Measurements from ENCODE around the gene SETD2.

SETD2 gene

GRCh38 chr3:47092090-47092489, 71.8 kb downstream of the SETD2 start:
- Histone ChIP-seq H3K4me3 (replicated peaks; ENCODE audit: low read depth, low read length) (no peak overlapping the region), H3K36me3 (ENCODE audit: control insufficient read depth, insufficient read depth, low read length) (peaks cover 9% of the 10 kb centered on the region), H3K27me3 (replicated peaks; ENCODE audit: control insufficient read depth, insufficient read depth, low read length) (no peaks in the 10 kb centered on the region)
- DNase-seq (ENCODE audit: extremely low read depth, insufficient read length), result no peak
- TF ChIP-seq CTCF (IDR thresholded peaks at IDR 0.05; ENCODE audit: insufficient read depth, low read length, poor library complexity, severe bottlenecking), result no peak

- Histone ChIP-seq H3K36me3 (ENCODE audit: control insufficient read depth, insufficient read depth, low read length) (peaks cover 5% of the 10 kb centered on the region), H3K4me3 (replicated peaks; ENCODE audit: low read depth, low read length) (no peak overlapping the region), H3K27me3 (replicated peaks; ENCODE audit: control insufficient read depth, insufficient read depth, low read length) (no peaks in the 10 kb centered on the region)
- TF ChIP-seq CTCF (IDR thresholded peaks at IDR 0.05; ENCODE audit: insufficient read depth, low read length, poor library complexity, severe bottlenecking), result no peak
- no peak for DNase-seq (ENCODE audit: extremely low read depth, insufficient read length)
Measured at GRCh38 chr3:47089630-47090029, 74.3 kb downstream of the SETD2 start.

GRCh38 chr3:47086071-47086470, 77.8 kb downstream of the SETD2 start:
- Histone ChIP-seq H3K4me3 (replicated peaks; ENCODE audit: low read depth, low read length) (no peak overlapping the region), H3K27me3 (replicated peaks; ENCODE audit: control insufficient read depth, insufficient read depth, low read length) (no peaks in the 10 kb centered on the region), H3K36me3 (ENCODE audit: control insufficient read depth, insufficient read depth, low read length) (peaks cover 5% of the 10 kb centered on the region)
- TF ChIP-seq CTCF (IDR thresholded peaks at IDR 0.05; ENCODE audit: insufficient read depth, low read length, poor library complexity, severe bottlenecking), result no peak
- DNase-seq (ENCODE audit: extremely low read depth, insufficient read length), result no peak

GRCh38 chr3:47083786-47084185, 80.1 kb downstream of the SETD2 start:
- Histone ChIP-seq H3K4me3 (replicated peaks; ENCODE audit: low read depth, low read length) (no peak overlapping the region), H3K36me3 (ENCODE audit: control insufficient read depth, insufficient read depth, low read length) (peaks cover 10% of the 10 kb centered on the region), H3K27me3 (replicated peaks; ENCODE audit: control insufficient read depth, insufficient read depth, low read length) (no peaks in the 10 kb centered on the region)
- DNase-seq (ENCODE audit: extremely low read depth, insufficient read length), result peak; percentile 19
- TF ChIP-seq CTCF (IDR thresholded peaks at IDR 0.05; ENCODE audit: insufficient read depth, low read length, poor library complexity, severe bottlenecking), result no peak

- H3K27me3 ChIP-seq (replicated peaks; ENCODE audit: control insufficient read depth, insufficient read depth, low read length), result no peaks in the 10 kb centered on the region
- peaks cover 10% of the 10 kb centered on the region for H3K36me3 ChIP-seq (ENCODE audit: control insufficient read depth, insufficient read depth, low read length)
- DNase-seq (ENCODE audit: extremely low read depth, insufficient read length), result peak; percentile 37
- H3K4me3 ChIP-seq (replicated peaks; ENCODE audit: low read depth, low read length), result no peak overlapping the region
- no peak for TF ChIP-seq CTCF (IDR thresholded peaks at IDR 0.05; ENCODE audit: insufficient read depth, low read length, poor library complexity, severe bottlenecking)
Measured at GRCh38 chr3:47082519-47082918, 81.4 kb downstream of the SETD2 start.

- Histone ChIP-seq H3K27me3 (replicated peaks; ENCODE audit: control insufficient read depth, insufficient read depth, low read length) (no peaks in the 10 kb centered on the region), H3K4me3 (replicated peaks; ENCODE audit: low read depth, low read length) (no peak overlapping the region), H3K36me3 (ENCODE audit: control insufficient read depth, insufficient read depth, low read length) (peaks cover 5% of the 10 kb centered on the region; the same call in 1 of the 2 replicates)
- TF ChIP-seq CTCF (IDR thresholded peaks at IDR 0.05; ENCODE audit: insufficient read depth, low read length, poor library complexity, severe bottlenecking), result no peak
- DNase-seq (ENCODE audit: extremely low read depth, insufficient read length), result no peak
Measured at GRCh38 chr3:47079432-47079831, 84.5 kb downstream of the SETD2 start.

All from GM06990 (cell line).